Right atrium auricular region (tissue), 2 donors: ENCODE results near the gene ENTPD6. TPM values are rescaled to one million over a fixed set of nuclear protein-coding genes. Genes with fewer than 3 reads are reported as not detected.
"Not testable (repeated sequence)": the region's sequence is repeated elsewhere in the genome, so short reads cannot be mapped to it uniquely, and the experiment has no call there.

ENCODE experiments used
- DNase-seq: peaks from one replicate; pipeline ENCODE4 v3.0.0-alpha.2; 2019; ENCODE audit warnings: low spot score
- H3K27ac ChIP-seq, 2 donors: fragments of 200-600 bp; sonication (generic); 1 replicate in 1 of 2; 2 replicates in 1 of 2; pipeline ENCODE4 v1.5.1; 2016 to 2019
- H3K27me3 ChIP-seq, 2 donors: fragments of 200-600 bp; sonication (generic); one replicate each; pipeline versions ENCODE4 v1.5.1 to v1.6.0; 2017 to 2019
- H3K36me3 ChIP-seq: fragments of 200-600 bp; sonication (generic); one replicate; pipeline ENCODE4 v1.5.1; 2016
- H3K4me1 ChIP-seq, 2 donors: fragments of 200-600 bp; sonication (generic); one replicate each; pipeline versions ENCODE4 v1.5.1 to v1.6.0; 2017 to 2019
- H3K4me3 ChIP-seq, 2 donors: fragments of 200-600 bp; sonication (generic); 1 replicate in 1 of 2; 2 replicates in 1 of 2; pipeline ENCODE4 v1.5.1; 2017 to 2019; ENCODE audit warnings: mild to moderate bottlenecking in 1 of 2, moderate library complexity in 1 of 2
- H3K9me3 ChIP-seq, 2 donors: fragments of 200-600 bp; sonication (generic); one replicate each; pipeline ENCODE4 v1.5.1; 2019
- total RNA-seq, 2 donors: library from RNA; depleted of rRNA; stranded (reverse); fragments of >200 nt; gene quantifications; one replicate each; pipeline ENCODE4 v1.1.0, GENCODE V29; 2016
- TF ChIP-seq, protein P1 (sequence below), 2 donors: fragments of 200-600 bp; sonication (generic); IDR thresholded peaks; one replicate each; pipeline ENCODE4 v1.5.1; 2019; ENCODE audit warnings: antibody characterized with exemption in 2 of 2

Gene ENTPD6
- total RNA-seq, 2 donors from 2014 or later = 75.9 to 116 TPM

DNA sequence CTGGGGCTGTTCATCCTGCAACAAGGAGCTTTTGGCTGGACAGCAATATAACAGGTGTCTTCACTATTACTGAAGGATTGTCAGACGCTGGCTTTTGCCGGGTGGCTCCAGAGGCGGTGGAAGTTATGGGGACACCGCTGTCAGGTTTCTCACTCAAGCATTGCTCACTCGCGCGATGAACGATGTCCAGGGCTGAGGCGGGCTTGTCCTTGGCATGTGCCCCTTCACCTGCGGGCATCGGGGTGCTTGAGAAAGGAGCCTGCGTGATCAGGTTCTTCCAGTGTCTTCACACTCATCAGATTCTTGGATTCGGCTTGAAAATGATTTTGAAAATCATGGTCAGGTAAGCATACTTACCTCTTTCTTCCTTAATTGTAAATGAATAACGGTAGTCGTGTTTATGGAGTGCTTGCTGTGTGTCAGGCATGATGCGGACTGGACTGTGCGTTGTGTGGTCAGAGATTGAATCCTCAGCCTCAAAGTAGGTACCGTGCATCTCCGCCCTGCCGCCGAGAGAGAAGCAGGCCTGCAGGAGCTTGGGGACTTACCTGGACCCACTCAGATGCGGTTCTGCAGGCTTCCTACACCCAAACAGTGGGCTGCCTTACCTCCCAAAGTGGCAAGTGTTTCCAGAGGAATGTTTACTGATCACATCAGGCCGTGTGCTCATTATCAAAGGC lies 34.1 kb downstream of the ENTPD6 start:
- H3K9me3 ChIP-seq = no peaks in the 10 kb centered on the region
- TF ChIP-seq, protein P1, sequence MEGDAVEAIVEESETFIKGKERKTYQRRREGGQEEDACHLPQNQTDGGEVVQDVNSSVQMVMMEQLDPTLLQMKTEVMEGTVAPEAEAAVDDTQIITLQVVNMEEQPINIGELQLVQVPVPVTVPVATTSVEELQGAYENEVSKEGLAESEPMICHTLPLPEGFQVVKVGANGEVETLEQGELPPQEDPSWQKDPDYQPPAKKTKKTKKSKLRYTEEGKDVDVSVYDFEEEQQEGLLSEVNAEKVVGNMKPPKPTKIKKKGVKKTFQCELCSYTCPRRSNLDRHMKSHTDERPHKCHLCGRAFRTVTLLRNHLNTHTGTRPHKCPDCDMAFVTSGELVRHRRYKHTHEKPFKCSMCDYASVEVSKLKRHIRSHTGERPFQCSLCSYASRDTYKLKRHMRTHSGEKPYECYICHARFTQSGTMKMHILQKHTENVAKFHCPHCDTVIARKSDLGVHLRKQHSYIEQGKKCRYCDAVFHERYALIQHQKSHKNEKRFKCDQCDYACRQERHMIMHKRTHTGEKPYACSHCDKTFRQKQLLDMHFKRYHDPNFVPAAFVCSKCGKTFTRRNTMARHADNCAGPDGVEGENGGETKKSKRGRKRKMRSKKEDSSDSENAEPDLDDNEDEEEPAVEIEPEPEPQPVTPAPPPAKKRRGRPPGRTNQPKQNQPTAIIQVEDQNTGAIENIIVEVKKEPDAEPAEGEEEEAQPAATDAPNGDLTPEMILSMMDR (IDR thresholded peaks at IDR 0.05) = no peak
- H3K4me3 ChIP-seq = no peak overlapping the region
- H3K36me3 ChIP-seq = peaks cover 15% of the 10 kb centered on the region
- peak overlapping the region; percentile 83 to 96 for H3K27ac ChIP-seq
- peaks cover 2 to 74% of the 10 kb centered on the region in 2 donors for H3K4me1 ChIP-seq
- no peaks in the 10 kb centered on the region for H3K27me3 ChIP-seq
- no peak for DNase-seq

DNA sequence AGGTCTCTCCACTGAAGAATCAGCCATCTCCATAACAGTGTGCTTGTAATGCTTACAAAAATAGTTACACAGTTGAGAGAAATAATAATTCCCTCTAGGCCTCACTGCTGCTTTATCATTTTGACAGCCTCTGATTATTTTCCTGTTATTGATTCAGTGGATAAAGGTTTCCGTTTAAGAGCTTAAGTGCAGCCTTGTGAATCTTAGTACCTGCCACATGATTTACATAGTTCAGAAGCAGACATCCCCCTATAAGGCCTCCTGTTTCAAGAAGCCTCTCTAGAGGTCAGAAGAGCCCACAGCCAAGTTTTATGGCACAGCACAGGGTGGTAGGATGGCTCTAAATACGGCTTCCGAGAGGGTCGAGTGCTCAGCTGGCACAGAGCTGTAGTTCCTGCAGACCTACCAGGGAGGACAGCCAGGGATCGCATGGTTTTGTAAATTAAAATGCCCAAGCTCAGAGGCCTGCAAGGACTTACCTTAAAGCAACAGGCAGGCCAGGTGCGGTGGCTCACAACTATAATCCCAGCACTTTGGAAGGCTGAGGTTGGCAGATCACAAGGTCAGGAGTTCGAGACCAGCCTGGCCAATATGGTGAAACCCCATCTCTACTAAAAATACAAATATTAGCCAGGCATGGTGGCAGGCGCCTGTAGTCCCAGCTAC lies 34.8 kb downstream of the ENTPD6 start:
- no peaks in the 10 kb centered on the region for H3K9me3 ChIP-seq
- peak overlapping the region; percentile 83 to 96 for H3K27ac ChIP-seq
- H3K4me3 ChIP-seq = no peak overlapping the region
- TF ChIP-seq, protein P1 (IDR thresholded peaks at IDR 0.05) = no peak
- peaks cover 8% of the 10 kb centered on the region for H3K36me3 ChIP-seq
- H3K27me3 ChIP-seq = no peaks in the 10 kb centered on the region
- H3K4me1 ChIP-seq = peaks cover 2 to 74% of the 10 kb centered on the region in 2 donors
- DNase-seq = no peak

DNA sequence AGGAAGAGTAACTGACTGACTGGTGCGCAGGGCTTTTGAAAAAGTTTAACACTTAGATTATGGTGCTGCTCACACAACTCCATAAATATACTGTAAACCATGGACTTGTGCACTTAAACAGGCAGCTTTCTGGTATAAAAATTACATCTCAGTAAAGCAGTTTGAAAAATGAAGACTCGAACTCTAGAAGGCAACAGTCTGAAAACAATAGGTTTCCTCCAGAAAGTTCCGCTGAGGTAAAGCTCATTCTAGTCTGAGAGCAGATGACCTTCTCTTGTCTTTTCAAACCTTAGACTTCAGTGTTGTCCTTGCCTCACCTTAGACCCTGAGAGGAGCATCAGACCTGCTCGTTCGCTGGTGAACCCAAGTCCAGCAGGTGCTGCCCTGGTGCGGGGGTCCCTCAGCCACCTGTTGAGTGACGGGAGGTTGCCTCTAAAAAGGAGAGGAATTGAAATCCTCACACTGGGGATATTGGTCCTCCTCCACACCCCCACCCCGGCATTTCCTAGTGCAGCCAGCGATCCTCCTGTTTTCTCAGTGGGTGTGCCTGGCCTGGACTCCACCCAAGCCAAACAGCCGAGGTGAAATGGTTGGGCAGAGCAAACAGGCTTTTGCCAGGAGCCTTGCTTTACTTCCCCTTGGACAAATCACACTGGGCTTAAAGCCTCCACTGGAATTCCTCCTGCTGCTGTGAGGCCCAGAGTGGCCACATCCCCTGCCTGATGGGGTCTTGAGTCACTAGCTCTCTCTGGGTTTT lies 37.7 kb downstream of the ENTPD6 start:
- TF ChIP-seq, protein P1 (IDR thresholded peaks at IDR 0.05) = no peak
- Histone ChIP-seq H3K27me3 (no peaks in the 10 kb centered on the region), H3K36me3 (no peaks in the 10 kb centered on the region), H3K4me3 (no peak overlapping the region), H3K9me3 (no peaks in the 10 kb centered on the region), H3K4me1 (peaks cover 0 to 61% of the 10 kb centered on the region in 2 donors), H3K27ac (peak overlapping the region; percentile 83 to 96)
- DNase-seq = peak; percentile 90

DNA sequence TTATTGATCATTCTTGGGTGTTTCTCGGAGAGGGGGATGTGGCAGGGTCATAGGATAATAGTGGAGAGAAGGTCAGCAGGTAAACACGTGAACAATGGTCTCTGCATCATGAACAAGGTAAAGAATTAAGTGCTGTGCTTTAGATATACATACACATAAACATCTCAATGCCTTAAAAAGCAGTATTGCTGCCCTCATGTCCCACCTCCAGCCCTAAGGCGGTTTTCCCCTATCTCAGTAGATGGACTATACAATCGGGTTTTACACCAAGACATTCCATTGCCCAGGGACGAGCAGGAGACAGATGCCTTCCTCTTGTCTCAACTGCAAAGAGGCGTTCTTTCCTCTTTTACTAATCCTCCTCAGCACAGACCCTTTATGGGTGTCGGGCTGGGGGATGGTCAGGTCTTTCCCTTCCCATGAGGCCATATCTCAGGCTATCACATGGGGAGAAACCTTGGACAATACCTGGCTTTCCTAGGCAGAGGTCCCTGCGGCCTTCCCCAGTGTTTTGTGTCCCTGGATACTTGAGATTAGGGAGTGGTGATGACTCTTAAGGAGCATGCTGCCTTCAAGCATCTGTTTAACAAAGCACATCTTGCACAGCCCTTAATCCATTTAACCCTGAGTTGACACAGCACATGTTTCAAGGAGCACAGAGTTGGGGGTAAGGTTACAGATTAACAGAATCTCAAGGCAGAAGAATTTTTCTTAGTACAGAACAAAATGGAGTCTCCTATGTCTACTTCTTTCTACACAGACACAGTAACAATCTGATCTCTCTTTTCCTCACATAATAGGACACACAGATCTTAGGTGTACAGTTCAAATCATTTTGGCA lies 38.7 kb downstream of the ENTPD6 start:
- H3K27me3 ChIP-seq, H3K36me3 ChIP-seq, H3K4me3 ChIP-seq, DNase-seq, H3K9me3 ChIP-seq: not testable (repeated sequence)
- Histone ChIP-seq H3K27ac (peak overlapping the region; percentile 83 to 96), H3K4me1 (peaks cover 0 to 60% of the 10 kb centered on the region in 2 donors)

DNA sequence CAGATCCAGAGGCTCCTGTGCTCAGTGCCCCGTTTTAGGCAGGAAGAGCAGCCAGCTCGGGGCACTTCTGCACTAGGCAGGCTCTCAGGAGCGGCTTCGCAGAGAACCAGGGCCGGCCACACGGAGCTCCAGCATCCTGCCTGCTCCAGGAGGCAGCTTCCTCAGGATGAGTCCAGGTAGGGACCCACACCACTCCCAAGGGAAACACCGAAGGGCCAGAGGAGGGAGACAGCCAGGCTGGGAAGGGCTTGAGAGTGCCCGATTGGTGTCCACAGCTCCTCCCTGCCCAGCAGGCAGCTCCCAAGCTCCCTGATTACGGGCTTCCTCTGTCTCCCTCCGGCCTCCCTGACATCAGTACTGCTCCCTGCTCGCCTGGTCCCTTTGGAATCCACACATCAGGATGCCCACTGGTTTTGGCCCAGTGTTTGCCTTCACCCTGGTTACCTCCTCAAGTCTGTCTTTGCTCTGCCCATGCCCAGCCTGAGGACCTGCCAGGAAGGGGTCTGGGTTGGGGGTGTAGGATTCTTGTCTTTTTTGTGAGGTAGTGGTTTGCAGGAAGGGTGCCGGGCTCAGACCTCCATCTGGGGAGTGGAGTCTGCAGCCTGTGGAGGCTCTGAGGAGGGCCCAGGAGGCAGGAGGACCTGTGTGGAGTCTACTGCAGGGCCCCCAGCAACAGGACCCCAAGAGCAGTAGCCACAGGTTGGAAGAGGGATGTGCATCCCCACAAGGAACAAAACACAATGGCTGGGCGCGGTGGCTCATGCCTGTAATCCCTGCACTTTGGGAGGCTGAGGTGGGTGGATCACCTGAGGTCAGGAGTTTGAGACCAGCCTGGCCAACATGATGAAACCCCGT lies 41.2 kb downstream of the ENTPD6 start:
- TF ChIP-seq, protein P1 (IDR thresholded peaks at IDR 0.05) = no peak
- H3K27me3 ChIP-seq = no peaks in the 10 kb centered on the region
- H3K9me3 ChIP-seq = no peaks in the 10 kb centered on the region
- DNase-seq = no peak
- peaks cover 0 to 39% of the 10 kb centered on the region in 2 donors for H3K4me1 ChIP-seq
- H3K27ac ChIP-seq = peak overlapping the region; percentile 70 to 78
- no peak overlapping the region for H3K4me3 ChIP-seq
- no peaks in the 10 kb centered on the region for H3K36me3 ChIP-seq
